Prostate gland (tissue), 2 donors: ENCODE data around the gene FIGN. TPM values are rescaled to one million over a fixed set of nuclear protein-coding genes. Genes with fewer than 3 reads are reported as not detected.

ENCODE experiments used
- DNase-seq: peaks from one replicate; pipeline ENCODE4 v3.0.0-alpha.2; 2019; ENCODE audit warnings: low spot score
- H3K27ac ChIP-seq, 2 donors: fragments of 200-600 bp; sonication (generic); 2 replicates each; pipeline ENCODE4 v1.5.1; 2017 to 2019
- H3K27me3 ChIP-seq: fragments of 200-600 bp; sonication (generic); replicated peaks from 2 replicates; pipeline ENCODE4 v1.5.1; 2019; ENCODE audit not compliant: insufficient read depth
- H3K36me3 ChIP-seq, 2 donors: fragments of 200-600 bp; sonication (generic); 1 replicate in 1 of 2; 2 replicates in 1 of 2; pipeline versions ENCODE4 v1.5.1 to v1.8.1; 2017 to 2019
- H3K4me1 ChIP-seq: fragments of 200-600 bp; sonication (generic); replicated peaks from 2 replicates; pipeline ENCODE4 v1.5.1; 2019
- H3K4me3 ChIP-seq, 2 donors: fragments of 200-600 bp; sonication (generic); 2 replicates each; pipeline ENCODE4 v1.5.1; 2017 to 2019
- H3K9me3 ChIP-seq: fragments of 200-600 bp; sonication (generic); 2 replicates; pipeline ENCODE4 v1.5.1; 2017
- POLR2A ChIP-seq: fragments of 450-650 bp; IDR thresholded peaks from one replicate; pipeline ENCODE4 v1.6.1; 2016; ENCODE audit warnings: antibody characterized with exemption, mild to moderate bottlenecking
- POLR2AphosphoS5 ChIP-seq: sonication (generic); formaldehyde crosslinking; IDR thresholded peaks from one replicate; pipeline ENCODE4 v1.6.1; 2017; ENCODE audit warnings: antibody characterized with exemption
- WGBS: methylation state at CpG from one replicate; pipeline ENCODE4 v1.1.5; 2018; 5-methylcytosine and 5-hydroxymethylcytosine counted together
- intact Hi-C: fragments of 100-400 bp; cut with DNase I; formaldehyde crosslinking; loops from one replicate; pipeline ENCODE4 v1.14.2; 2022
- total RNA-seq, 2 donors: library from RNA; depleted of rRNA; stranded (reverse); fragments of >200 nt; gene quantifications; one replicate each; pipeline ENCODE4 v1.1.0, GENCODE V29; 2016
- TF ChIP-seq, protein P1 (sequence below), 4 experiments: fragments of 200-600 bp in 2 of 4; fragments of 450-650 bp in 2 of 4; sonication (generic) in 2 of 4; IDR thresholded peaks; 1 replicate in 3 of 4; 2 replicates in 1 of 4; pipeline ENCODE4 v1.5.1; 2016 to 2019; ENCODE audit warnings: antibody characterized with exemption in 4 of 4, mild to moderate bottlenecking in 2 of 4, moderate library complexity in 2 of 4

FIGN gene
- total RNA-seq, 2 donors from 2014 or later = 3.6 to 4.3 TPM

DNA sequence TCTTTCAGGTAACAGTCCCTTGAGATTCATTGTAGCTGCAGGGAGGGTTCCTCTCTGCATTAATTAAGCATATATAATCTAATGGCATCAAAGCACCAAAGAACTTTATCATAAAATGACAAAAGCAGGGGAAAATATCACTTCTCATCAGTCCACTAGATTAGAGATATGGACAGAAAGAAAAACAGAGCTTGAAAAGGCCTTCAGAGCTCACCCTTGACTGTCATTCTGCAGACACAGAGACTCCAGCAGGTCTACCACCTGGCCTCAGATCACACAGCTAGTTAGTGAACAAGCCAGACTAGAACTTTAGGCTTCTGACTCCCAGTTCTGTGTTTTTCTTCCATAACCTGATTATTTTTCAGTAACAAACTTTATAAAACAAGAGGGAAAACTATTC is 88.5 kb downstream of the FIGN start:
- H3K27ac ChIP-seq = no peak overlapping the region
- intact Hi-C loops = no loop called here
- TF ChIP-seq, protein P1, sequence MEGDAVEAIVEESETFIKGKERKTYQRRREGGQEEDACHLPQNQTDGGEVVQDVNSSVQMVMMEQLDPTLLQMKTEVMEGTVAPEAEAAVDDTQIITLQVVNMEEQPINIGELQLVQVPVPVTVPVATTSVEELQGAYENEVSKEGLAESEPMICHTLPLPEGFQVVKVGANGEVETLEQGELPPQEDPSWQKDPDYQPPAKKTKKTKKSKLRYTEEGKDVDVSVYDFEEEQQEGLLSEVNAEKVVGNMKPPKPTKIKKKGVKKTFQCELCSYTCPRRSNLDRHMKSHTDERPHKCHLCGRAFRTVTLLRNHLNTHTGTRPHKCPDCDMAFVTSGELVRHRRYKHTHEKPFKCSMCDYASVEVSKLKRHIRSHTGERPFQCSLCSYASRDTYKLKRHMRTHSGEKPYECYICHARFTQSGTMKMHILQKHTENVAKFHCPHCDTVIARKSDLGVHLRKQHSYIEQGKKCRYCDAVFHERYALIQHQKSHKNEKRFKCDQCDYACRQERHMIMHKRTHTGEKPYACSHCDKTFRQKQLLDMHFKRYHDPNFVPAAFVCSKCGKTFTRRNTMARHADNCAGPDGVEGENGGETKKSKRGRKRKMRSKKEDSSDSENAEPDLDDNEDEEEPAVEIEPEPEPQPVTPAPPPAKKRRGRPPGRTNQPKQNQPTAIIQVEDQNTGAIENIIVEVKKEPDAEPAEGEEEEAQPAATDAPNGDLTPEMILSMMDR (IDR thresholded peaks at IDR 0.05) = no peak
- TF ChIP-seq POLR2AphosphoS5 (no peak), POLR2A (no peak)
- no peaks in the 10 kb centered on the region for H3K36me3 ChIP-seq
- no peaks in the 10 kb centered on the region for H3K9me3 ChIP-seq
- H3K4me3 ChIP-seq = no peak overlapping the region
- H3K4me1 ChIP-seq = no peaks in the 10 kb centered on the region
- DNase-seq = no peak
- no peaks in the 10 kb centered on the region for H3K27me3 ChIP-seq

GRCh38 chr2:163646687-163647086 is 89.1 kb downstream of the FIGN start:
- Histone ChIP-seq H3K27ac (no peak overlapping the region), H3K4me3 (no peak overlapping the region), H3K4me1 (no peaks in the 10 kb centered on the region), H3K9me3 (no peaks in the 10 kb centered on the region), H3K27me3 (no peaks in the 10 kb centered on the region), H3K36me3 (no peaks in the 10 kb centered on the region)
- intact Hi-C loops = no loop called here
- WGBS = 50% methylated on average over 1 of the region's 1 CpG
- TF ChIP-seq POLR2A (no peak), POLR2AphosphoS5 (no peak)
- TF ChIP-seq, protein P1 (IDR thresholded peaks at IDR 0.05) = no peak
- DNase-seq = no peak

GRCh38 chr2:163644238-163644637 is 91.6 kb downstream of the FIGN start:
- intact Hi-C loops = no loop called here
- no peaks in the 10 kb centered on the region for H3K4me1 ChIP-seq
- H3K36me3 ChIP-seq = no peaks in the 10 kb centered on the region
- WGBS = 94% methylated on average over 2 of the region's 2 CpGs
- no peaks in the 10 kb centered on the region for H3K9me3 ChIP-seq
- no peak overlapping the region for H3K27ac ChIP-seq
- no peak for DNase-seq
- no peak for TF ChIP-seq POLR2AphosphoS5
- no peak for TF ChIP-seq POLR2A
- TF ChIP-seq, protein P1 (IDR thresholded peaks at IDR 0.05) = no peak
- no peaks in the 10 kb centered on the region for H3K27me3 ChIP-seq
- no peak overlapping the region for H3K4me3 ChIP-seq

- Histone ChIP-seq H3K4me3 (no peak overlapping the region), H3K27me3 (no peaks in the 10 kb centered on the region), H3K36me3 (no peaks in the 10 kb centered on the region), H3K27ac (no peak overlapping the region), H3K4me1 (no peaks in the 10 kb centered on the region), H3K9me3 (no peaks in the 10 kb centered on the region)
- DNase-seq = no peak
- 90% methylated on average over 1 of the region's 1 CpG for WGBS
- TF ChIP-seq, protein P1 (IDR thresholded peaks at IDR 0.05) = no peak
- TF ChIP-seq POLR2A (no peak), POLR2AphosphoS5 (no peak)
- intact Hi-C loops = no loop called here
These were observed 93.8 kb downstream of the FIGN start for GRCh38 chr2:163641986-163642385.

DNA sequence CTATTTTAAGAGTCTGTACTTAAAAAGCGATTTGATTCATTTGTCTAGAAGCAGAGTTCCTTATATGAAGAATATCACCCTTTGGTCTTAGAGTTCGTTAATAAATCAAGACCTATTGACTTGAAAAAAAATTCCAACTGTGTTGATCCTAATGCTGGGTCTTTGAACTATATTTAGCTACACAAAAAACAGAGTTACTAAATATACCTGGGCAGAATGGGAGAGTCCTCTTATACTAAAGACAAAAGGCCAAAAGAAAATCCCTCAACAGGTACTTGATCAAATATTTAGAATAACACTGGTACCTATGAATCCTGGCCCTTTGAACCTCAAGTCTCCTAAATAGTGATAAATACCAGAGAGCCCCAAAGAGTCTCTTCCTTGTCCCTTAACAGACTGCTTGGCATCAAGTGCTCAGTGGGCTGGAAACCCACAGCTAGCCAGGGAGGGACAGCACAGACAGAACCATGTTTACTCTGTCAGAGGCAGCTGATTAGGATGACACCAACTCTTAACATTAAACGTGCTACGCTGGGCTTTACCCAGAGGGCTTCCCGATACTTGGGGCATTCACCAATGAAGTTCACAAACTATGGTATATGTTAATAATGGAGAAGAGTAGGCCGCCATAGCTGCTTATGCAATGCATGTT is 95.1 kb downstream of the FIGN start:
- no peak overlapping the region for H3K4me3 ChIP-seq
- no peak for TF ChIP-seq POLR2AphosphoS5
- TF ChIP-seq POLR2A = no peak
- TF ChIP-seq, protein P1 (IDR thresholded peaks at IDR 0.05) = no peak
- no peak overlapping the region for H3K27ac ChIP-seq
- 87% methylated on average over 6 of the region's 6 CpGs for WGBS
- intact Hi-C loops = no loop called here
- H3K36me3 ChIP-seq = no peaks in the 10 kb centered on the region
- H3K9me3 ChIP-seq = no peaks in the 10 kb centered on the region
- H3K27me3 ChIP-seq = no peaks in the 10 kb centered on the region
- H3K4me1 ChIP-seq = no peaks in the 10 kb centered on the region
- DNase-seq = no peak
